DOHH2 (cell line): ENCODE results near the gene HAPLN3.

Experiments used
- H3F3A ChIP-seq: fragments of 200-600 bp; sonication (generic), shearing (Covaris generic); 2 replicates; pipeline ENCODE4 v1.6.0; 2016; ENCODE audit warnings: antibody characterized with exemption, mild to moderate bottlenecking; ENCODE audit not compliant: control insufficient read depth, insufficient read depth
- H3K27ac ChIP-seq: fragments of 200-600 bp; sonication (generic); 2 replicates; pipeline ENCODE4 v1.5.1; 2014; ENCODE audit warnings: low read depth, mild to moderate bottlenecking, low read length, moderate library complexity
- H3K27me3 ChIP-seq: fragments of 200-600 bp; sonication (generic); 2 replicates; pipeline ENCODE4 v1.6.1; 2014; ENCODE audit warnings: mild to moderate bottlenecking, low read length, mixed read lengths; ENCODE audit not compliant: control insufficient read depth
- H3K36me3 ChIP-seq: fragments of 200-600 bp; sonication (generic); 2 replicates; pipeline ENCODE4 v1.6.1; 2014; ENCODE audit warnings: mild to moderate bottlenecking, low read length, moderate library complexity, mixed read lengths; ENCODE audit not compliant: control insufficient read depth
- H3K4me1 ChIP-seq: fragments of 200-600 bp; sonication (generic); 2 replicates; pipeline ENCODE4 v1.6.1; 2014; ENCODE audit warnings: mild to moderate bottlenecking, low read length, mixed read lengths; ENCODE audit not compliant: control insufficient read depth
- H3K4me2 ChIP-seq: fragments of 200-600 bp; sonication (generic); 2 replicates; pipeline ENCODE4 v1.6.0; 2014; ENCODE audit warnings: mild to moderate bottlenecking, low read length, moderate library complexity
- H3K4me3 ChIP-seq: fragments of 200-600 bp; sonication (generic); 2 replicates; pipeline ENCODE4 v1.5.1; 2014; ENCODE audit warnings: mild to moderate bottlenecking, low read length, mixed read lengths
- H3K79me2 ChIP-seq: fragments of 200-600 bp; sonication (generic); 2 replicates; pipeline ENCODE4 v1.6.1; 2014; ENCODE audit warnings: mild to moderate bottlenecking, low read length, mixed read lengths; ENCODE audit not compliant: control insufficient read depth
- H3K9me2 ChIP-seq: fragments of 200-600 bp; sonication (generic); replicated peaks from 2 replicates; pipeline ENCODE4 v1.6.1; 2014; ENCODE audit warnings: mild to moderate bottlenecking, low read length, mixed read lengths; ENCODE audit not compliant: control insufficient read depth
- H3K9me3 ChIP-seq: fragments of 200-600 bp; sonication (generic); 2 replicates; pipeline ENCODE4 v1.6.1; 2014; ENCODE audit warnings: antibody characterized with exemption, low read length, mixed read lengths; ENCODE audit not compliant: control insufficient read depth, insufficient read depth
- H4K20me1 ChIP-seq: fragments of 200-600 bp; sonication (generic); 2 replicates; pipeline ENCODE4 v1.6.0; 2014; ENCODE audit warnings: low read depth, mild to moderate bottlenecking, antibody characterized with exemption, low read length, moderate library complexity; ENCODE audit not compliant: control insufficient read depth, insufficient read depth
- EZH2phosphoT487 ChIP-seq: fragments of 200-600 bp; sonication (generic); IDR thresholded peaks from 2 replicates; pipeline ENCODE4 v1.6.1; 2017; ENCODE audit warnings: borderline replicate concordance, mild to moderate bottlenecking, antibody characterized with exemption, low read length, moderate library complexity, mixed read lengths
- TF ChIP-seq, protein P1 (sequence below): fragments of 200-600 bp; sonication (generic); IDR thresholded peaks from one replicate; pipeline ENCODE4 v1.5.1; 2014; ENCODE audit warnings: antibody characterized with exemption, mild to moderate bottlenecking, low read depth, low read length; ENCODE audit not compliant: poor library complexity, severe bottlenecking

HAPLN3 gene

DNA sequence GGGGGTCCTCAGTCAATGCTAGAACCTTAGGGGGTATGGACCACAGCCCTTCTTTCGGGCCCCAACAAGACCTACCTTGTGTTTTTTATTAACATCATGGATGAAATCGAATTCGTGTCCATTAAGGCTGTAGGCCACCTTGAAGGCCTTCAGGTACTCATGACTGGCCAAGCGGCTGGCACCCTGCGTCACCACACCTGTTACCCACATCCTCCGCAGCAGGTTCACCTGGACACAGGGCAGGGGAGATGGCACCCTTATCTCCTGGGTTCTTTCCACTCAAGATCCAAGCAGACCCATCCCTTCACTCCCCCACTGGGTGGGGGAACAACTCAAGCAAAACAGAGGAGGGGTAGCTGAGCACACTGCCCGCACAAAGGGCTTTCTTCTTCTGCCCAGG lies 11.2 kb upstream of the HAPLN3 start:
- Histone ChIP-seq H3K27me3 (no peaks in the 10 kb centered on the region), H3K79me2 (no peaks in the 10 kb centered on the region), H3K27ac (no peak overlapping the region), H3K4me1 (no peaks in the 10 kb centered on the region), H3K36me3 (no peaks in the 10 kb centered on the region), H4K20me1 (no peaks in the 10 kb centered on the region), H3K9me2 (no peaks in the 10 kb centered on the region), H3K9me3 (no peaks in the 10 kb centered on the region), H3F3A (no peaks in the 10 kb centered on the region), H3K4me2 (no peak overlapping the region), H3K4me3 (no peak overlapping the region)
- TF ChIP-seq, protein P1, sequence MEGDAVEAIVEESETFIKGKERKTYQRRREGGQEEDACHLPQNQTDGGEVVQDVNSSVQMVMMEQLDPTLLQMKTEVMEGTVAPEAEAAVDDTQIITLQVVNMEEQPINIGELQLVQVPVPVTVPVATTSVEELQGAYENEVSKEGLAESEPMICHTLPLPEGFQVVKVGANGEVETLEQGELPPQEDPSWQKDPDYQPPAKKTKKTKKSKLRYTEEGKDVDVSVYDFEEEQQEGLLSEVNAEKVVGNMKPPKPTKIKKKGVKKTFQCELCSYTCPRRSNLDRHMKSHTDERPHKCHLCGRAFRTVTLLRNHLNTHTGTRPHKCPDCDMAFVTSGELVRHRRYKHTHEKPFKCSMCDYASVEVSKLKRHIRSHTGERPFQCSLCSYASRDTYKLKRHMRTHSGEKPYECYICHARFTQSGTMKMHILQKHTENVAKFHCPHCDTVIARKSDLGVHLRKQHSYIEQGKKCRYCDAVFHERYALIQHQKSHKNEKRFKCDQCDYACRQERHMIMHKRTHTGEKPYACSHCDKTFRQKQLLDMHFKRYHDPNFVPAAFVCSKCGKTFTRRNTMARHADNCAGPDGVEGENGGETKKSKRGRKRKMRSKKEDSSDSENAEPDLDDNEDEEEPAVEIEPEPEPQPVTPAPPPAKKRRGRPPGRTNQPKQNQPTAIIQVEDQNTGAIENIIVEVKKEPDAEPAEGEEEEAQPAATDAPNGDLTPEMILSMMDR, result no peak
- TF ChIP-seq EZH2phosphoT487, result no peak

DNA sequence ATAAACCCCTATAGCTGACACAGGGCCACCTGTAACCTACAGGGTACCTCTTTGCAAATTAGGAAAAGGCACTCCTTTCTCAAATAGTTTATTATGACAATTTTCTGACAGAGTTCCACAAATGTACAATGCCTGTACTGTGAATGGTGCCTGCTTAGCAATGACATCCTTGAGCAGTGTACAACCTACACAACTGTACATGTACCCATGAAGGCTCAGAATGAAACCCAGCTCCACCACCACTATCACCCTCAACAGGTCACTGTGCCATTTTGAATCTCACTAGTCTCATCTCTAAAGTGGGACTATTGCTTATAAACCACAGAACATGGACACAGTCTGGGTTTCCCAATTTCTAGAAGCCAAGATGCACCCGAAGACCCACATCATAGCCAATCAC lies 10.8 kb upstream of the HAPLN3 start:
- Histone ChIP-seq H3K79me2 (no peaks in the 10 kb centered on the region), H3K9me2 (no peaks in the 10 kb centered on the region), H3K36me3 (no peaks in the 10 kb centered on the region), H4K20me1 (no peaks in the 10 kb centered on the region), H3F3A (no peaks in the 10 kb centered on the region), H3K4me3 (no peak overlapping the region), H3K27me3 (no peaks in the 10 kb centered on the region), H3K4me1 (no peaks in the 10 kb centered on the region), H3K27ac (no peak overlapping the region), H3K9me3 (no peaks in the 10 kb centered on the region), H3K4me2 (no peak overlapping the region)
- TF ChIP-seq, protein P1, result no peak
- TF ChIP-seq EZH2phosphoT487, result no peak

DNA sequence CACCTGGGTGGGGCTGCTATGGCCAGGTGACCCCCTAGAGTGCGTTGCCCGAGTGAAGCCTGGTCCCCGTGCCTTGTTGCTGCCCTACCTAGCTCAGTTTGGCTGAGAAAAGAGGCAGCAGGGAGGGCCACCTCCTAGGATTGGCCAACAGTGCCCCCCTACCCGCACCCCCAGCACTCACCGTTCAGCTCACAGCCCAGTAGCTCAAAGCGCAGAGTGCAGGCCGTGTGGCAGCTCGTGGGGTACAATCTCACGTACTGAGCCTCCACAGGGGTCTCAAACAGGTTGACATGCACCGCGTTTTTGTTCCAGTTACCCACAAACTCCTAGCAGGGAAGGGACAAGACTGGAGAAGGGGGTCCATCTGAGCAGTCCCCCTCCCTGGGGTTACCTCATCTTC lies 10.2 kb upstream of the HAPLN3 start:
- no peaks in the 10 kb centered on the region for H4K20me1 ChIP-seq

More for the DNA sequence above, 10.2 kb upstream of the HAPLN3 start:
- TF ChIP-seq, protein P1, result no peak
- no peak for TF ChIP-seq EZH2phosphoT487
- no peaks in the 10 kb centered on the region for H3K27me3 ChIP-seq
- H3K4me1 ChIP-seq, result no peaks in the 10 kb centered on the region
- no peak overlapping the region for H3K4me2 ChIP-seq
- H3K4me3 ChIP-seq, result no peak overlapping the region
- H3K79me2 ChIP-seq, result no peaks in the 10 kb centered on the region
- H3K36me3 ChIP-seq, result no peaks in the 10 kb centered on the region
- H3K27ac ChIP-seq, result no peak overlapping the region
- H3F3A ChIP-seq, result no peaks in the 10 kb centered on the region
- no peaks in the 10 kb centered on the region for H3K9me2 ChIP-seq
- no peaks in the 10 kb centered on the region for H3K9me3 ChIP-seq
